Stimulated activated CD8-positive, alpha-beta memory T cell treated with anti-CD3 and anti-CD28 coated beads, Interleukin-2, amount 100 ng/mL, for 48 hours (primary cell): ENCODE results near the gene PROM2.
"Not testable (repeated sequence)": the region's sequence is repeated elsewhere in the genome, so short reads cannot be mapped to it uniquely, and the experiment has no call there.

Experiments used
- DNase-seq, 2 donors: peaks; one replicate each; pipeline ENCODE4 v3.0.0-alpha.2; 2020; ENCODE audit warnings: low read depth in 2 of 2

Gene PROM2

GRCh38 chr2:95269036-95269680 is 5.1 kb upstream of the PROM2 start:
- no peak for DNase-seq

GRCh38 chr2:95269745-95270144 is 4.5 kb upstream of the PROM2 start:
- DNase-seq: not testable (repeated sequence)

GRCh38 chr2:95270541-95271081 is 3.6 kb upstream of the PROM2 start:
- DNase-seq: no peak

DNA sequence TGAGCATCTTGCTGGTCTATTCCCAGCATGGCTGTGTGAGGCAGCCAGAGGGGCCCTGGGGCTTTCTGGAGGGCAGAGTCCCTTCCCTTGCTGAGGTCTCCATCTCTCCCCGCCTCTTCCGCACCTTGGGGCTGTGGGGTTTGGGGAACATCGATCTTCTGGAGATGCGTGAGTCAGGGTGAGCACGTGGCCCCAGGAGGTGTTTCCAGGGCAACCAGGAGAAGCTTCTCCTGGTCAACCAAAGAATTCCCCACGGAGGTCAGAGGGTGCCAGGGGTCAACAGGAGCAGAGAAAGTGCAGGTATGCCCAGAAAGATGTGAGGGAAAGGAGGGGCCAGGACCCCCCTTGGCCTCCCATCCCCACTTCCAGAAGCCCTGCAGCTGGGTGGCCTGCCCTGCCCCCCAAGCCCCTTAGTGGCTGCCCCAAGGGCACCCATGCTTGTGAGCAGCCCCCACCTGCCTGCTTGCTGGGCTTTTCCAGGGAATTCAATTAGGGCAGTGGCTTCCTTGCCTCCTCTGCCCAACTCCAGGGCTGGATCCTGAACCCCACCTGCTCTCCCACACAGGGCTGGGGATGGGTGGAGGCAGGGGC is 2.8 kb upstream of the PROM2 start:
- DNase-seq: no peak

GRCh38 chr2:95272299-95272751 is 1.9 kb upstream of the PROM2 start:
- DNase-seq: no peak

DNA sequence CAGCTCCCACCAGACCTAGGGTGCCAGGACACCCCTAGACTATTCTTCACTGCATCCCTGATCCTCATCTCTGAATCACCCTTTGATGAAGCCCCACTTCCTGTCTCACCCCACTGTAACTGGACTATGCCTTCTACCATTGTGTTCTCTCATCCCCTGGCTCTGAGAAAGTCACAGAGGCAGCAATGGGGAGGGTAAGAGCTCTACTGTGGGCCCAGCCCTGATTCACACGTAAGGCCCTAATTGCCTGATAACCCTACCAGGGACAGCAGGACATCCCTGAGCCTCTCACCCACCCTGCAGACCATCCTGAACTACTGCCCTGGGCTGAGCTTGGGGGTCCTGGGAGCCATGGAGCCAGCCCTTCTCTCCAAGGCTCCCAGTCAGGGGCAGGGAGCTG is 1.5 kb upstream of the PROM2 start:
- DNase-seq: no peak

GRCh38 chr2:95273566-95274290 is 521 bp upstream of the PROM2 start:
- DNase-seq: no peak

DNA sequence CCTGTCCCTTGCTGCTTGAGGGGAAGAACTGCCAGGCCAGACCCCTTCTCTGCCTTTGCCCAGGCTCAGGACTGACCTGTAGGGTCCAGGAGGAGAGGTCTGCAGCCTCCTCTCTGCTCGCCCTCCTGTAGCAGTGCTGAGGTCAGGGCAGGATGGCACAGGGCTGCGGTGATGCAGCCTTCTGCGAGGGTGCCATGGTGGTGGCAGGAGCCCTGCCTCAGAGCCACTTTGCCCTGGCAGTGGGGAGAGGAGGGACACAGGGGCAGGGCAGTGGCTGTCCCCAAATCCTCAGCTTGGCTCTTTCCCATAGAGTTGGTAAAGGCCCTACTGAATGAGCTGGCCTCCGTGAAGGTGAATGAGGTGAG is 884 bp downstream of the PROM2 start:
- DNase-seq: no peak

GRCh38 chr2:95275601-95276243 is 1.5 kb downstream of the PROM2 start:
- no peak for DNase-seq

DNA sequence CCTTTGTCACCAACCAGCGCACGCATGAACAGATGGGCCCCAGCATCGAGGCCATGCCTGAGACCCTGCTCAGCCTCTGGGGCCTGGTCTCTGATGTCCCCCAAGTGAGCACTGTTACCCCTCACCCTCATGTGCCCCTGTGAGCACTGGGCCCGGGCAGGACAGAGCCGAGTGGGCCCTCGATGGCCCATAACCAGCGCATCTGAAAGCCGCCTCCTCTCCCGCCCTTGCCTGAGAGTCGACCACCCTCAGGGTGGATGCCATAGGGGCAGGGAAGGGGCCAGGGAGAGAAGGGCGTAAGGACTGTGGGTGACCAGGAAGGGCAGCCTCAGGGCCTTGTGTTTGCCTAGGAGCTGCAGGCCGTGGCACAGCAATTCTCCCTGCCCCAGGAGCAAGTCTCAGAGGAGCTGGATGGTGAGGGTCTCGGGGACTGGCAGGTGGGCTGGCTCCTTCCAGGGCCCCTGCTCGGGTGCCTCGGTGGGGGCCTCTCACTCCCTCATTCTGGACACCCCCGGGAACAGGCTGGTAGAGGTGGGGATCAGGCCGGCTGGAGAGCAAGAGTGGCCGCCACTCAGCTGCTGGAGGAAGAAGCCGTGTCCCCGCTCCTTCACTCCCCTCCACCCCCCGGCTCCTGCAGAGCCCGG is 2.1 kb downstream of the PROM2 start:
- DNase-seq: no peak

DNA sequence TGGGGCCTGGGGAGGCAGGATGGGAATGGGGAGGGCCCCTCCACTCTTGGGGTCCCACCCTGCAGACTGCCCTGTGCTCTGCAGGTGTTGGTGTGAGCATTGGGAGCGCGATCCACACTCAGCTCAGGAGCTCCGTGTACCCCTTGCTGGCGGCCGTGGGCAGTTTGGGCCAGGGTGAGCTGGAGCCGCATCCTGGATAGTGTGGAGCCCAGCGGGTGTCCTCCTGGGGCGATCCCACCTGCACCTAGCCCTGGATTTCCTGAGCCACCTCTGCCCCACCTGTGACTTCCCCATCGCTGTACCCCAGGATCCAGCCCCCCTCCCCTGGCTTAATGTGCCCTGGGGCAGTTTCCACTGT is 2.6 kb downstream of the PROM2 start:
- DNase-seq: no peak

DNA sequence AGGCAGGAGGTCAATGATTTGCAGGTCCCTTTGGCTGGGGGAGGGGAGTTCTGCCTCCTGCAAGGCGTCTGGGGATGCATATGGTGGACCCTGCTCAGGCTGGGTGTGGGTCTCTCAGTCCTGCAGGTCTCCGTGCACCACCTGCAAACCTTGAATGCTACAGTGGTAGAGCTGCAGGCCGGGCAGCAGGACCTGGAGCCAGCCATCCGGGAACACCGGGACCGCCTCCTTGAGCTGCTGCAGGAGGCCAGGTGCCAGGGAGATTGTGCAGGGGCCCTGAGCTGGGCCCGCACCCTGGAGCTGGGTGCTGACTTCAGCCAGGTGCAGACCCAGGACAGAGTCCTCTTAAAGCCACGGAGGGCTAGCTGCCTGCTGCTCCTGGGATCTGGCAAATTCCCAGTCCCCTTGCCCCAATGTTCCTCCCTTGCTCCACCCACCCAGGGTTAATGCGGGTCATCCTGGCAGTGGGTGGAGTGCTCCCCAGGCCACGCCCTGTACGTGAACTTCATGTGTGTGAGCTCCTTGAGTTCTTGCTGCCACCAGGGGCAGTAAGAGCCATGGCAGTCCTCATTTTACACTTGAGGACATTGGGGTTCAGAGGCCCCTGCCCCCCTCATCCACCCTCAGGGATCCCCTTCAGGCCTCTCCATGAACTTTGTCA is 3.1 kb downstream of the PROM2 start:
- no peak for DNase-seq

DNA sequence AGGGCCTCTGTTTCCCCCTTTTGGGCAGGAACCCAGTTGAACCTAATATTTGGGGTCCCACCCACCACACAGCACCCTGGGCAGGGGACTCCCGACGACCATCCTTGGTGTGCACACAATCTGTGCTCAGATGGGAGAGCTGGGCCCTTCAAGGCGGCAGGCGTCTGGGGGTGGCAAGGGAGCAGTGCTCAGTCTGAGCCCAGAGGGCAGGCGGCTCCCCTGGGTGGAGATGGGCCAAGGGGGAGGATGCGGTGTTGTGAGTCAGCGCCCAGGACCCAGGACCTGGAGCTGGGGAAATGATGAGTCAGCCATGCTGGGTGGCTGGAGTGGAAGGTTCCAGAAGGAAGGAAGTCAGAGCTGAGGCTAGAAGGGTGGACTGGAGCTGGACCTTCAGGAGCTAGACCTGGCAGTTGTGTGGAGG is 3.8 kb downstream of the PROM2 start:
- no peak for DNase-seq

- no peak for DNase-seq
Observed at GRCh38 chr2:95278637-95279225, 4.5 kb downstream of the PROM2 start.

DNA sequence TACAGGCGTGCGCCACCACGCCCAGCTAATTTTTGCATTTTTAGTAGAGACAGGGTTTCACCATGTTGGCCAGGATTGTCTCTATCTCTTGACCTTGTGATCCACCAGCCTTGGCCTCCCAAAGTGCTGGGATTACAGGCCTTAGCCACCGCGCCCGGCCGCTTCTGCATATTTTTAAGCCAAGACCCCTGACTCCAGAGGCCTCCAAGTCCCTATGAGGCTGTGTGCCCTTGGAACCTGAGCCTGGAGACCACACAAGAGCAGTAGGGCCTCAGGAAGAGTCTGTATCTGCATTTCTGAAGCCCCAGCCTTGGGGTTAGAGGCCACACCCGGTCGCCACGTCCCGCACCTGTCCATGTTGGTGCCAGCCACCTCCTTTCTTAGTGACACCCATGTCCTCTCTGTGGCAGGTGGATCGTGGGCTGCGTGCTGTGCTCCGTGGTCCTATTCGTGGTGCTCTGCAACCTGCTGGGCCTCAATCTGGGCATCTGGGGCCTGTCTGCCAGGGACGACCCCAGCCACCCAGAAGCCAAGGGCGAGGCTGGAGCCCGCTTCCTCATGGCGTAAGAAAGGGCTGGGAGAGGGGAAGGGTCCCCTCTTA is 5.3 kb downstream of the PROM2 start:
- DNase-seq: no peak

DNA sequence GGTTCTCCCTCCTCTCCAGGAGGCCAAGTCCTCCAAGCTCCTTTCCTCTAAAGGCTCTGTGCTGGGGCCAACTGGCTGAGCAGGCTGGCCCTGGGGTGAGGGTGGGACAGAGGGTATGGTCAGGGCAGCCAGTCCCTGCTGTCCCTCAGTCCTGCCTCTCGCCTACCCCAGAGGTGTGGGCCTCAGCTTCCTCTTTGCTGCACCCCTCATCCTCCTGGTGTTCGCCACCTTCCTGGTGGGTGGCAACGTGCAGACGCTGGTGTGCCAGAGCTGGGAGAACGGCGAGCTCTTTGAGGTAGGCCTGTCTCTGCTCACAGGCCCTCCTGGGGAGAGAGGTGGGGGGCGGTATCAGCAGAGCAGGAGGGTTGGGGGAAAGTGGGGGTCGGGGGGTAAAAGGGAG is 6.8 kb downstream of the PROM2 start:
- DNase-seq: no peak

DNA sequence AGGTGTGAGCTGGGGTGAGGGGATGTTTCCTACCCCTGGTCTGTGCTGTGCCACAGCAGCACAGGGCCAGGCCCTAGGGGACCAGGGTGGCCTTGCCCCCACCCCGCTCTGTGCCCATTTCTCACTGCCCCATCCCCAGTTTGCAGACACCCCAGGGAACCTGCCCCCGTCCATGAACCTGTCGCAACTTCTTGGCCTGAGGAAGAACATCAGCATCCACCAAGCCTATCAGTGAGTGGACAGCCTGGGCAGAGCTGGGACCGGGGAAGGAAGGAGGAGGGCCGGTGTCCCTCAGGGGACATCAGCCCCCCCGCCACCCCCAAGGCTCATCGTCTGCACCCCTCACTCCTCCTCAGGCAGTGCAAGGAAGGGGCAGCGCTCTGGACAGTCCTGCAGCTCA is 7.5 kb downstream of the PROM2 start:
- DNase-seq: no peak

DNA sequence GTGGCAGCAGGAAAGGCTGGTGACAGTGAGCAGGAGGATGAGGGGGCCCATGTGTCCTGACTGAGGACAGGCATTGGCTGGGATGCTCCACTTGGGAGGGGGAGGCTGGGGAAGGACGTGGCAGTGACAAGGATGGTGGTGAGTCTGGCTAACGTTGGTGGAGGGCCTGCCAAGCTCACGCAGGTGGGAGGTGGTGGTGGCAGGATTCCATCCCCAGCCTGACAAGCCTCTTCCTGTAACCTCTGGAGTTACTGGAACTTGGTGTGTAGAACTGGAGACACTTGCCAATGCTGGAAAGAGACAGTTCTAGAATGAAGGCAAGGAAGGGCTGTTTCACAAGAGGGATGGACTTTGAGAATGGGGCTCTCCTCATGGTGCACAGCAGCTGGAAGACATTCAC is 8.2 kb downstream of the PROM2 start:
- no peak for DNase-seq

- no peak for DNase-seq
Observed at GRCh38 chr2:95283562-95283961, 9.3 kb downstream of the PROM2 start.

GRCh38 chr2:95284886-95285541 is 10.8 kb downstream of the PROM2 start:
- no peak for DNase-seq
